Nephron progenitor cell (in vitro differentiated cells): ENCODE measurements around the gene MFRP.

Source experiments
- DNase-seq: peaks from one replicate; pipeline ENCODE4 v3.0.0; 2021
- H3K27ac Mint-ChIP-seq: 2 replicates; pipeline ENCODE4 v1.8.0; 2021; ENCODE audit warnings: mild to moderate bottlenecking, moderate library complexity, mixed read lengths
- H3K27me3 Mint-ChIP-seq: 2 replicates; pipeline ENCODE4 v1.8.0; 2021; ENCODE audit warnings: mild to moderate bottlenecking, low read depth, mixed read lengths; ENCODE audit not compliant: poor library complexity
- H3K36me3 Mint-ChIP-seq: 2 replicates; pipeline ENCODE4 v1.8.0; 2021; ENCODE audit warnings: low read depth, mixed read lengths
- H3K4me1 Mint-ChIP-seq: 2 replicates; pipeline ENCODE4 v1.8.0; 2021; ENCODE audit warnings: mixed read lengths
- H3K4me3 Mint-ChIP-seq: 2 replicates; pipeline ENCODE4 v1.8.0; 2021; ENCODE audit warnings: mild to moderate bottlenecking, moderate library complexity, mixed read lengths
- H3K9me3 Mint-ChIP-seq: 2 replicates; pipeline ENCODE4 v1.8.0; 2021; ENCODE audit warnings: mild to moderate bottlenecking, moderate library complexity, mixed read lengths
- CTCF ChIP-seq: fragments of 200-600 bp; sonication (generic); IDR thresholded peaks from 2 replicates; pipeline ENCODE4 v1.5.0; 2021; ENCODE audit warnings: antibody characterized with exemption

The MFRP gene

GRCh38 chr11:119370486-119371046, 24.1 kb upstream of the MFRP start:
- Mint-ChIP-seq H3K27ac (no peak overlapping the region), H3K9me3 (no peaks in the 10 kb centered on the region)
- peak; percentile 41 for DNase-seq

DNA sequence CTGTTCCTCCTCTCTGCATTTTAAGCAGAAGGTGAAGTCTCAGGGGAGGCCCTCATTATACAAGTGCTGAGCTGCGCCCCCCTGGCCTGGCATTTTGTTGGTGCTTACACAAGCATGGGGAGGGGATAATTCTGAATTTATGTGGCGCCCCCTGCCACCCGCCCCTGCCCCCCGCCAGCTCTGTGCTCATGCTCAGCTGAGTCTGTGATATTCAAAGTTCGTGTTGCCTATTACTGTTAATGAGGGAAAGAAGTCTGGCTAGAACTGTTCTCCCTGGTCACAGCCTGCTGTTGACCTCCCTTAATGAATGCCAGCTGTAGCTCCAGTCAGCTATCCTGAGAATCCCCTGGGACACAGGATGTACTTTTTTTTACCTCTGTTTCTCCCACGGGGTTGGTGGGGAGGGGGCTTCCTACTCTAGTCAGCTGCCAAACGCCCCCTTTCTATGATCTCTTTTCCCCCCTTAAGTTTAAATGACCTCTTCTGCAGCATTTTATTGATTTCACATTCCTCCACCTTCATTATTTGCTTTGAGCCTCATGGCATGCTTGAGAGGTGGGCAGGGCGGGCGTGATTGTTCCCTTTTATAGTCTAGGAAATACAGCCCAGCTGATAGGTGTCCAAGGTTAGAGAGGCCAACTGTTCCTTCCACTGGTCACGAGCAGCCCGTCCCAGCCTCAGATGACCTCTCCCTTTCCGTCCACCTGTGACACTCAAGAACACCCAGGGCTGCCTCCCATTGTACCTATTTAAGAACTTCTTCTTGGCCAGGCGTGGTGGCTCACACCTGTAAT, 22.8 kb upstream of the MFRP start:
- H3K4me3 Mint-ChIP-seq: no peak overlapping the region
- peaks cover 36% of the 10 kb centered on the region for H3K27me3 Mint-ChIP-seq
- no peak overlapping the region for H3K27ac Mint-ChIP-seq
- DNase-seq: no peak
- TF ChIP-seq CTCF: no peak
- H3K4me1 Mint-ChIP-seq: peaks cover 86% of the 10 kb centered on the region
- H3K36me3 Mint-ChIP-seq: no peaks in the 10 kb centered on the region
- peaks cover 3% of the 10 kb centered on the region for H3K9me3 Mint-ChIP-seq

More at GRCh38 chr11:119370486-119371046, 24.1 kb upstream of the MFRP start:
- TF ChIP-seq CTCF: no peak
- Mint-ChIP-seq H3K27me3 (peaks cover 25% of the 10 kb centered on the region), H3K36me3 (no peaks in the 10 kb centered on the region), H3K4me1 (peaks cover 87% of the 10 kb centered on the region), H3K4me3 (peak overlapping the region; percentile 38)

DNA sequence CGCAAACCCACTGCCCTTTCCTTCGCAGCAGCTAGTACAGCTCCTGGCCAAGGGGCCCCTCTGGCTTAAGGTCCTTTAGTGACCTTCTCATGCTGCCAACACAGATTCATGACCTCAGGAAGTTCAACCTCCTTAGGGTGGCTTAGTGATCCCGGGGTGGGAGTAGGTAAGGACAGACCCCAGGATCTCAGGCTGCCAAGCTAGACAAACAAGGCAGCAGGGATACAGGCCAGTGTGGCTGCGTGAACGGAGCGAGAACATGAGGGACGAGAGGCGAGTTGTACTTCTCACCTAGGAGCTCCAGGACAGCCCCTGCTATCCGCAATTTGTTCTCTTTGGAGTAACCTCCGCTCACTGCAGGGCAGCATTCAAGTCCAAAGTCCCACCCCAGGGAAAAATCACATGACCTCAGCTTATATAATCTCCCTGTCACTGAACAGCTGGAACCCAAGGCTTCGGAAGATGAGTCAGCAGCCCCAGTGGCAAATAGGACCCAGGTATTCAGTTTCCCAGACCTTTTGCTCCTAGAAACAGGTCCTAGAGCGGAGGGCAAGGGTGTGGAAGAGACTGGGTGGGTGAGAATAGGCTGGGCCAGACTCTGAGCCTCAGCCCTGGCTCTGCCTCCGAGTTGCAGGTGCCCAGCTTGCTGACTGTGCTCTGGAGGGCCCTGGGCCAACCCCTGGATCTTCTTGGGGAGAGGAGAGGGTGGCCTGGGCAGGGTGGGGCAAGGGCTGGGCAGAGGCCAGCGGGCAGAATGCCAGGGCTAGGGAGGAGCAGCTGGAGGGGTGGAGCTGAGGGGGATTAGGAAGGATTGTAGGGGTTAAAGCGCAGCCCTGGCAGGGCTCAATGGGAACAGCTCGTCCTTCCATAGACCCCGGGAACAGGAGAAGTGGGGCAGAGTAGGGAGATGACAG, 21.9 kb upstream of the MFRP start:
- DNase-seq: no peak
- H3K4me1 Mint-ChIP-seq: peaks cover 79% of the 10 kb centered on the region
- no peaks in the 10 kb centered on the region for H3K36me3 Mint-ChIP-seq
- no peak for TF ChIP-seq CTCF
- H3K4me3 Mint-ChIP-seq: no peak overlapping the region
- H3K27ac Mint-ChIP-seq: no peak overlapping the region
- peaks cover 30% of the 10 kb centered on the region for H3K27me3 Mint-ChIP-seq
- peaks cover 3% of the 10 kb centered on the region for H3K9me3 Mint-ChIP-seq

- H3K27ac Mint-ChIP-seq: no peak overlapping the region
- H3K9me3 Mint-ChIP-seq: peaks cover 3% of the 10 kb centered on the region
These were observed 21.2 kb upstream of the MFRP start for GRCh38 chr11:119367661-119368120.

More at GRCh38 chr11:119367661-119368120, 21.2 kb upstream of the MFRP start:
- Mint-ChIP-seq H3K4me3 (no peak overlapping the region), H3K27me3 (peaks cover 37% of the 10 kb centered on the region), H3K36me3 (no peaks in the 10 kb centered on the region), H3K4me1 (peaks cover 82% of the 10 kb centered on the region)
- no peak for TF ChIP-seq CTCF
- DNase-seq: no peak
